HEK293 (cell line): ENCODE data around the gene PSMG1.
"Not testable (repeated sequence)": the region's sequence is repeated elsewhere in the genome, so short reads cannot be mapped to it uniquely, and the experiment has no call there.

Experiments
- CTCF ChIA-PET: fragments of 350-600 bp; formaldehyde crosslinking; extraction: SDS; loops from one replicate; lab custom pipeline; 2021; ENCODE audit warnings: antibody characterized with exemption; lab: Yijun Ruan, JAX
- POLR2A ChIA-PET: fragments of 300-600 bp; formaldehyde crosslinking; extraction: SDS; loops from one replicate; lab custom pipeline; 2020; ENCODE audit warnings: antibody characterized with exemption, inconsistent platforms; lab: Yijun Ruan, JAX
- H3K27ac ChIP-seq: fragments of 200-500 bp; sonication (Bioruptor generic); 2 replicates; pipeline ENCODE4 v1.5.1; 2014; ENCODE audit warnings: low read depth, low read length, control low read depth, inconsistent platforms; ENCODE audit errors: extremely low read depth
- H3K36me3 ChIP-seq, 2 experiments: fragments of 200-500 bp in 1 of 2; sonication (Bioruptor generic) in 1 of 2; 1 replicate in 1 of 2; 2 replicates in 1 of 2; pipeline ENCODE4 v1.5.1; 2014 to 2017; ENCODE audit warnings: inconsistent platforms in 2 of 2, low read length in 2 of 2; ENCODE audit not compliant: control insufficient read depth in 2 of 2, insufficient read depth in 1 of 2
- H3K4me1 ChIP-seq: fragments of 200-500 bp; sonication (Bioruptor generic); 2 replicates; pipeline ENCODE4 v1.5.1; 2014; ENCODE audit warnings: mild to moderate bottlenecking, low read length, inconsistent platforms; ENCODE audit not compliant: control insufficient read depth, insufficient read depth
- H3K4me3 ChIP-seq: 2 replicates; pipeline ENCODE4 v1.5.1; 2011; ENCODE audit warnings: low read depth, mild to moderate bottlenecking, control low read depth, low read length, moderate library complexity
- H3K9me3 ChIP-seq: fragments of 200-500 bp; sonication (Bioruptor generic); 2 replicates; pipeline ENCODE4 v1.5.1; 2014; ENCODE audit warnings: low read depth, low read length, inconsistent platforms; ENCODE audit not compliant: control insufficient read depth, insufficient read depth
- YY1 ChIP-seq: fragments of 450-650 bp; formaldehyde crosslinking; IDR thresholded peaks from 2 replicates; pipeline ENCODE4 v1.5.1; 2018; ENCODE audit warnings: missing biosample characterization, missing genetic modification characterization
- ZBTB8A ChIP-seq: fragments of 450-650 bp; formaldehyde crosslinking; IDR thresholded peaks from 2 replicates; pipeline ENCODE4 v1.5.1; 2016; ENCODE audit warnings: missing biosample characterization, missing genetic modification characterization
- ZNF10 ChIP-seq: fragments of 450-650 bp; formaldehyde crosslinking; IDR thresholded peaks from 2 replicates; pipeline ENCODE4 v1.5.1; 2017; ENCODE audit warnings: missing biosample characterization, missing genetic modification characterization
- ZNF211 ChIP-seq: fragments of 450-650 bp; formaldehyde crosslinking; IDR thresholded peaks from 2 replicates; pipeline ENCODE4 v1.5.1; 2016; ENCODE audit warnings: low read depth, missing biosample characterization, missing genetic modification characterization
- ZNF223 ChIP-seq: fragments of 450-650 bp; formaldehyde crosslinking; IDR thresholded peaks from 2 replicates; pipeline ENCODE4 v1.5.1; 2016; ENCODE audit warnings: missing biosample characterization, missing genetic modification characterization
- ZNF449 ChIP-seq: fragments of 450-650 bp; formaldehyde crosslinking; IDR thresholded peaks from 2 replicates; pipeline ENCODE4 v1.5.1; 2017; ENCODE audit warnings: missing biosample characterization, mild to moderate bottlenecking, missing genetic modification characterization, moderate library complexity
- ZNF473 ChIP-seq: fragments of 450-650 bp; formaldehyde crosslinking; IDR thresholded peaks from 2 replicates; pipeline ENCODE4 v1.5.1; 2017; ENCODE audit warnings: missing biosample characterization, missing genetic modification characterization
- ZNF501 ChIP-seq: fragments of 450-650 bp; formaldehyde crosslinking; IDR thresholded peaks from 2 replicates; pipeline ENCODE4 v1.5.1; 2016; ENCODE audit warnings: missing biosample characterization, missing genetic modification characterization
- ZNF530 ChIP-seq: fragments of 450-650 bp; formaldehyde crosslinking; IDR thresholded peaks from 2 replicates; pipeline ENCODE4 v1.5.1; 2016; ENCODE audit warnings: low read depth, missing biosample characterization, missing genetic modification characterization
- ZNF555 ChIP-seq: fragments of 450-650 bp; formaldehyde crosslinking; conservative IDR thresholded peaks from 2 replicates; pipeline ENCODE4 v1.5.1; 2017; ENCODE audit warnings: missing biosample characterization, mild to moderate bottlenecking, missing genetic modification characterization, inconsistent platforms
- ZNF707 ChIP-seq: fragments of 450-650 bp; formaldehyde crosslinking; IDR thresholded peaks from 2 replicates; pipeline ENCODE4 v1.5.1; 2016; ENCODE audit warnings: missing biosample characterization, missing genetic modification characterization
- ZNF785 ChIP-seq: fragments of 450-650 bp; formaldehyde crosslinking; IDR thresholded peaks from 2 replicates; pipeline ENCODE4 v1.5.1; 2016; ENCODE audit warnings: missing biosample characterization, missing genetic modification characterization
- ZNF843 ChIP-seq: fragments of 450-650 bp; formaldehyde crosslinking; IDR thresholded peaks from 2 replicates; pipeline ENCODE4 v1.5.1; 2016; ENCODE audit warnings: missing biosample characterization, missing genetic modification characterization
- TF ChIP-seq, protein P1 (sequence below): fragments of 450-650 bp; formaldehyde crosslinking; IDR thresholded peaks from 2 replicates; pipeline ENCODE4 v1.5.1; 2016; ENCODE audit warnings: missing biosample characterization, missing genetic modification characterization

Gene PSMG1

DNA sequence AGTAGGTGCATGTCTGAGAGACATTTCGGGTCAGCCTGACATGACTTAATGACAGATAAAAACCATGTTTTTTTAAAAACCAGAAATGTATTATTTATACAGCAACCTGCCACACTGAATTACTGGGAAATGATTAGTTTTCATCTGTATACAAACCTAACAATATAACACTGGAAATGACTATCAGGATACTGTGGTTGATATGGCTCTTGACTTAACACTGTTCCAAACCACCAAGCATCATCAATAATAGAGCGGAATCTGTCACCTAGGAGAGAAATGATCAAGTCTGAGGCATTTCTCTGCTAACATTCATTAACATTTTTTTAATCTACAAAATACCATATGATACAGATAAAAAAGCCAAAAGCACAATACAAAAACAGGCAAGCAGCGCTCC is 41.7 kb upstream of the PSMG1 start:
- Histone ChIP-seq H3K4me1 (no peaks in the 10 kb centered on the region), H3K36me3 (peaks cover 49 to 53% of the 10 kb centered on the region in 2 experiments), H3K27ac (no peak overlapping the region), H3K4me3 (no peak overlapping the region), H3K9me3 (no peaks in the 10 kb centered on the region)
- CTCF ChIA-PET, result interaction anchor here (0.7 kb wide), 1 partner anchor 41 kb away, joined by 4 read pairs; no protein-coding TSS in a partner anchor
- TF ChIP-seq ZNF707 (no peak), ZNF211 (peak; percentile 42; the same call in 1 of the 2 replicates)
- POLR2A ChIA-PET, result no interaction called here

- Histone ChIP-seq H3K4me3 (no peak overlapping the region), H3K9me3 (no peaks in the 10 kb centered on the region), H3K36me3 (peaks cover 41 to 70% of the 10 kb centered on the region in 2 experiments), H3K27ac (no peak overlapping the region), H3K4me1 (no peaks in the 10 kb centered on the region)
- ChIA-PET POLR2A (no interaction called here), CTCF (no interaction called here)
- TF ChIP-seq ZNF10 (tag by site-specific recombination) (peak; percentile 91), ZNF223 (tag by site-specific recombination) (no peak)
Measured at GRCh38 chr21:39221997-39222486, 38.8 kb upstream of the PSMG1 start.

- H3K36me3 ChIP-seq, result peaks cover 36 to 71% of the 10 kb centered on the region in 2 experiments
- TF ChIP-seq, protein P1, sequence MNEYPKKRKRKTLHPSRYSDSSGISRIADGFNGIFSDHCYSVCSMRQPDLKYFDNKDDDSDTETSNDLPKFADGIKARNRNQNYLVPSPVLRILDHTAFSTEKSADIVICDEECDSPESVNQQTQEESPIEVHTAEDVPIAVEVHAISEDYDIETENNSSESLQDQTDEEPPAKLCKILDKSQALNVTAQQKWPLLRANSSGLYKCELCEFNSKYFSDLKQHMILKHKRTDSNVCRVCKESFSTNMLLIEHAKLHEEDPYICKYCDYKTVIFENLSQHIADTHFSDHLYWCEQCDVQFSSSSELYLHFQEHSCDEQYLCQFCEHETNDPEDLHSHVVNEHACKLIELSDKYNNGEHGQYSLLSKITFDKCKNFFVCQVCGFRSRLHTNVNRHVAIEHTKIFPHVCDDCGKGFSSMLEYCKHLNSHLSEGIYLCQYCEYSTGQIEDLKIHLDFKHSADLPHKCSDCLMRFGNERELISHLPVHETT (tag by site-specific recombination), result no peak
- TF ChIP-seq YY1 (tag by site-specific recombination), result no peak
- ChIA-PET POLR2A (no interaction called here), CTCF (no interaction called here)
- no peaks in the 10 kb centered on the region for H3K9me3 ChIP-seq
- H3K4me1 ChIP-seq, result no peaks in the 10 kb centered on the region
- H3K27ac ChIP-seq, result no peak overlapping the region
- no peak overlapping the region for H3K4me3 ChIP-seq
Measured at GRCh38 chr21:39221282-39221996, 38.2 kb upstream of the PSMG1 start.

GRCh38 chr21:39220875-39221274 is 37.6 kb upstream of the PSMG1 start:
- CTCF ChIA-PET, H3K4me1 ChIP-seq, H3K9me3 ChIP-seq, H3K27ac ChIP-seq, H3K4me3 ChIP-seq, POLR2A ChIA-PET: not testable (repeated sequence)
- H3K36me3 ChIP-seq, result peaks cover 36 to 71% of the 10 kb centered on the region in 2 experiments

DNA sequence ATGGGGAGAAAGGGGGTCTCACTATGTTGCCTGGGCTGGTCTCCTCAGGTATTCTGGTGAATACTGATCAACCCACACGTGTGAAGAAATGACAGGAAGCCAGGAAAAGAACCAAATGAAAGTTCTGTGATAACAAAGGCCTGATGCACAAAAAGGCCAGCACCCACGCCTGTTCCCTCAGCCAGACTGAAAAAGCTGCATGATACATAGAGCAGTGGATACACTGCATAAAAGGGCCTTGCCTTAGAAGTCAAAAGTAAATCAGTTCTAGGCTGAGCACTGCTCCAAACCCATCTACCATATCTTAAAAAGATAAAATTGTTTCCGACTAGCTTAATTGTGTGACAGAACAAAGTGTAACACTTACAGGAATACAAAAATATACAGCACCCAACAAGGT is 36.9 kb upstream of the PSMG1 start:
- TF ChIP-seq ZNF473 (tag by site-specific recombination) (no peak), ZNF530 (tag by site-specific recombination) (no peak), ZNF843 (tag by site-specific recombination) (no peak), ZNF449 (tag by site-specific recombination) (no peak), ZNF501 (tag by site-specific recombination) (no peak), ZBTB8A (no peak), ZNF785 (no peak), ZNF555 (tag by site-specific recombination) (no peak)
- Histone ChIP-seq H3K27ac (no peak overlapping the region), H3K9me3 (no peaks in the 10 kb centered on the region), H3K36me3 (peaks cover 37 to 68% of the 10 kb centered on the region in 2 experiments), H3K4me3 (no peak overlapping the region), H3K4me1 (no peaks in the 10 kb centered on the region)
- POLR2A ChIA-PET, result no interaction called here
- CTCF ChIA-PET, result no interaction called here
